Measurements from ENCODE around the gene P2RY11. TPM values are rescaled to one million over a fixed set of nuclear protein-coding genes. Genes with fewer than 3 reads are reported as not detected.

Gene P2RY11
- total RNA-seq, 2 donors from 2014 or later, result 9.2 to 20.8 TPM

GRCh38 chr19:10149427-10149826 is 37.9 kb downstream of the P2RY11 start:
- intact Hi-C loops (cut with DNase I), result no loop called here

GRCh38 chr19:10151521-10151920 is 40.0 kb downstream of the P2RY11 start:
- no peak for DNase-seq (ENCODE audit: low spot score)
- Histone ChIP-seq H3K4me1 (replicated peaks) (no peaks in the 10 kb centered on the region), H3K36me3 (peaks cover 3 to 6% of the 10 kb centered on the region in 2 donors), H3K27ac (no peak overlapping the region), H3K27me3 (replicated peaks; ENCODE audit: insufficient read depth) (no peaks in the 10 kb centered on the region), H3K9me3 (no peaks in the 10 kb centered on the region), H3K4me3 (no peak overlapping the region)
- 86% methylated on average over 5 of the region's 5 CpGs for WGBS
- TF ChIP-seq CTCF (IDR thresholded peaks at IDR 0.05), result no peak
- no peak for TF ChIP-seq POLR2AphosphoS5 (IDR thresholded peaks at IDR 0.05)
- TF ChIP-seq POLR2A (IDR thresholded peaks at IDR 0.05), result no peak
- intact Hi-C loops (cut with DNase I), result no loop called here

More at GRCh38 chr19:10149427-10149826, 37.9 kb downstream of the P2RY11 start:
- Histone ChIP-seq H3K27ac (no peak overlapping the region), H3K9me3 (no peaks in the 10 kb centered on the region), H3K36me3 (peaks cover 6 to 14% of the 10 kb centered on the region in 2 donors), H3K27me3 (replicated peaks; ENCODE audit: insufficient read depth) (no peaks in the 10 kb centered on the region), H3K4me1 (replicated peaks) (no peaks in the 10 kb centered on the region), H3K4me3 (no peak overlapping the region)
- TF ChIP-seq CTCF (IDR thresholded peaks at IDR 0.05), result no peak
- TF ChIP-seq POLR2AphosphoS5 (IDR thresholded peaks at IDR 0.05), result no peak
- no peak for TF ChIP-seq POLR2A (IDR thresholded peaks at IDR 0.05)
- 94% methylated on average over 12 of the region's 12 CpGs for WGBS
- DNase-seq (ENCODE audit: low spot score), result no peak

- Histone ChIP-seq H3K4me3 (no peak overlapping the region), H3K27me3 (replicated peaks; ENCODE audit: insufficient read depth) (no peaks in the 10 kb centered on the region), H3K4me1 (replicated peaks) (no peaks in the 10 kb centered on the region), H3K27ac (no peak overlapping the region), H3K36me3 (peaks cover 0 to 6% of the 10 kb centered on the region in 2 donors), H3K9me3 (no peaks in the 10 kb centered on the region)
- DNase-seq (ENCODE audit: low spot score), result no peak
- 85% methylated on average over 3 of the region's 3 CpGs for WGBS
- no peak for TF ChIP-seq POLR2AphosphoS5 (IDR thresholded peaks at IDR 0.05)
- intact Hi-C loops (cut with DNase I), result no loop called here
These were observed 40.6 kb downstream of the P2RY11 start for GRCh38 chr19:10152100-10152499.

- 93% methylated on average over 4 of the region's 4 CpGs for WGBS
- Histone ChIP-seq H3K27ac (no peak overlapping the region), H3K4me1 (replicated peaks) (no peaks in the 10 kb centered on the region), H3K36me3 (peaks cover 15 to 24% of the 10 kb centered on the region in 2 donors), H3K9me3 (no peaks in the 10 kb centered on the region), H3K27me3 (replicated peaks; ENCODE audit: insufficient read depth) (no peaks in the 10 kb centered on the region), H3K4me3 (no peak overlapping the region)
- DNase-seq (ENCODE audit: low spot score), result no peak
- no peak for TF ChIP-seq POLR2AphosphoS5 (IDR thresholded peaks at IDR 0.05)
- no peak for TF ChIP-seq CTCF (IDR thresholded peaks at IDR 0.05)
- TF ChIP-seq POLR2A (IDR thresholded peaks at IDR 0.05), result no peak
- intact Hi-C loops (cut with DNase I), result no loop called here
These were observed 44.3 kb downstream of the P2RY11 start for GRCh38 chr19:10155839-10156238.

GRCh38 chr19:10158071-10158470 is 46.6 kb downstream of the P2RY11 start:
- H3K36me3 ChIP-seq, result peaks cover 15 to 24% of the 10 kb centered on the region in 2 donors
- 90% methylated on average over 8 of the region's 8 CpGs for WGBS
- intact Hi-C loops (cut with DNase I), result no loop called here

GRCh38 chr19:10158485-10158884 is 47.0 kb downstream of the P2RY11 start:
- WGBS, result 92% methylated on average over 11 of the region's 11 CpGs
- Histone ChIP-seq H3K9me3 (no peaks in the 10 kb centered on the region), H3K27me3 (replicated peaks; ENCODE audit: insufficient read depth) (no peaks in the 10 kb centered on the region), H3K4me1 (replicated peaks) (no peaks in the 10 kb centered on the region), H3K27ac (no peak overlapping the region), H3K36me3 (peaks cover 15 to 24% of the 10 kb centered on the region in 2 donors), H3K4me3 (no peak overlapping the region)
- intact Hi-C loops (cut with DNase I), result no loop called here
- no peak for DNase-seq (ENCODE audit: low spot score)
- TF ChIP-seq POLR2AphosphoS5 (IDR thresholded peaks at IDR 0.05) (no peak), CTCF (IDR thresholded peaks at IDR 0.05) (no peak), POLR2A (IDR thresholded peaks at IDR 0.05) (no peak)

More at GRCh38 chr19:10158071-10158470, 46.6 kb downstream of the P2RY11 start:
- no peaks in the 10 kb centered on the region for H3K4me1 ChIP-seq (replicated peaks)
- no peak overlapping the region for H3K27ac ChIP-seq
- no peak overlapping the region for H3K4me3 ChIP-seq
- TF ChIP-seq POLR2A (IDR thresholded peaks at IDR 0.05), result no peak
- no peaks in the 10 kb centered on the region for H3K27me3 ChIP-seq (replicated peaks; ENCODE audit: insufficient read depth)
- DNase-seq (ENCODE audit: low spot score), result no peak
- H3K9me3 ChIP-seq, result no peaks in the 10 kb centered on the region
